Measurements from ENCODE around the gene ZMYM4.

- no peak for TF ChIP-seq CTCF (IDR thresholded peaks at IDR 0.05)
- no peak for TF ChIP-seq POLR2A (IDR thresholded peaks at IDR 0.05)
These were observed 174.2 kb downstream of the ZMYM4 start for GRCh38 chr1:35442734-35443133.

Measured in stomach (tissue), 4 donors.